ENCODE results near the gene RANBP3L.
"Not testable (repeated sequence)": the region's sequence is repeated elsewhere in the genome, so short reads cannot be mapped to it uniquely, and the experiment has no call there.

RANBP3L gene

DNA sequence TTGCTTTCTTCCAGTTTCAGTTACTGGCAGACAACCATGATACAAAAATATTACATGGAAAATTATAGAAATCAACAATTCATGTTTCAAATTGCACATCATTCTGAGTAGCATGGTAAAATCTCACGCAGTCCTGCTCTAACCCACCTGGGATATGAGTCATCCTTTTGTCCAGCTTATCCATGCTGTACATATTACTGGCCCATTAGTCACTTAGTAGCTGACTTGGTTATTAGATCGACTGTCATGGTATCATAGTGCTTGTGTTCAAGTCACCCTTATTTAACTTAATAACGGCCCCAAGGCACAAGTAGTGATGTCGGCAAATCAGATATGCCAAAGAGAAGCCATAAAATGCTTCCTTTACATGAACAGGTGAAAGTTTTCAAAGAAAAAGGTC, 101.2 kb downstream of the RANBP3L start:
- H3K4me3 Mint-ChIP-seq, result no peak overlapping the region
- H3K9me3 Mint-ChIP-seq, result no peaks in the 10 kb centered on the region
- TF ChIP-seq, protein P1, sequence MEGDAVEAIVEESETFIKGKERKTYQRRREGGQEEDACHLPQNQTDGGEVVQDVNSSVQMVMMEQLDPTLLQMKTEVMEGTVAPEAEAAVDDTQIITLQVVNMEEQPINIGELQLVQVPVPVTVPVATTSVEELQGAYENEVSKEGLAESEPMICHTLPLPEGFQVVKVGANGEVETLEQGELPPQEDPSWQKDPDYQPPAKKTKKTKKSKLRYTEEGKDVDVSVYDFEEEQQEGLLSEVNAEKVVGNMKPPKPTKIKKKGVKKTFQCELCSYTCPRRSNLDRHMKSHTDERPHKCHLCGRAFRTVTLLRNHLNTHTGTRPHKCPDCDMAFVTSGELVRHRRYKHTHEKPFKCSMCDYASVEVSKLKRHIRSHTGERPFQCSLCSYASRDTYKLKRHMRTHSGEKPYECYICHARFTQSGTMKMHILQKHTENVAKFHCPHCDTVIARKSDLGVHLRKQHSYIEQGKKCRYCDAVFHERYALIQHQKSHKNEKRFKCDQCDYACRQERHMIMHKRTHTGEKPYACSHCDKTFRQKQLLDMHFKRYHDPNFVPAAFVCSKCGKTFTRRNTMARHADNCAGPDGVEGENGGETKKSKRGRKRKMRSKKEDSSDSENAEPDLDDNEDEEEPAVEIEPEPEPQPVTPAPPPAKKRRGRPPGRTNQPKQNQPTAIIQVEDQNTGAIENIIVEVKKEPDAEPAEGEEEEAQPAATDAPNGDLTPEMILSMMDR (IDR thresholded peaks at IDR 0.05; ENCODE audit: unreplicated experiment in 3 of 3), result no peak
- peaks cover 57% of the 10 kb centered on the region for H3K36me3 Mint-ChIP-seq (ENCODE audit: low read depth)
- H3K27me3 Mint-ChIP-seq (ENCODE audit: low read depth), result no peaks in the 10 kb centered on the region
- H3K27ac Mint-ChIP-seq, result no peak overlapping the region
- no peaks in the 10 kb centered on the region for H3K4me1 Mint-ChIP-seq

DNA sequence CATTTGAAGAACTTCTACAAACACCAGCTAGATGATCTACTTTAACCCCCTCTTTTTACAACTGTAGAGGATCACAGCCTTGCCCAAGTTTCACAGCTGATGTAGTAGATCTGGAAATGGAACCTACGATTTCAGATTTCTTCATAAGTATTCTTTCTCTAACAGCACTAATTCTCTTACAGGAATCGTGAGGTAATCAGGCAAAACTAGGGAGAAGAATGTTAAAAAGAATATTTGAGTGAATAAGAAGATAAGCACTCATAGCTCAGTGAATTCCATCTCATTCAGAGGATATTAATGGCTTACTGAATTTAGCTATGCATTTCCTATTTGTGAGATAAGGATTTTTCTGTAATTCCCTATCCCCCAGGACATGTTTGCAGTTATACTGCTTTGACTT, 102.1 kb downstream of the RANBP3L start:
- Mint-ChIP-seq H3K4me3 (no peak overlapping the region), H3K27ac (no peak overlapping the region), H3K4me1 (no peaks in the 10 kb centered on the region), H3K9me3 (no peaks in the 10 kb centered on the region), H3K36me3 (ENCODE audit: low read depth) (peaks cover 57% of the 10 kb centered on the region), H3K27me3 (ENCODE audit: low read depth) (no peaks in the 10 kb centered on the region)
- TF ChIP-seq, protein P1 (IDR thresholded peaks at IDR 0.05; ENCODE audit: unreplicated experiment in 3 of 3), result no peak

DNA sequence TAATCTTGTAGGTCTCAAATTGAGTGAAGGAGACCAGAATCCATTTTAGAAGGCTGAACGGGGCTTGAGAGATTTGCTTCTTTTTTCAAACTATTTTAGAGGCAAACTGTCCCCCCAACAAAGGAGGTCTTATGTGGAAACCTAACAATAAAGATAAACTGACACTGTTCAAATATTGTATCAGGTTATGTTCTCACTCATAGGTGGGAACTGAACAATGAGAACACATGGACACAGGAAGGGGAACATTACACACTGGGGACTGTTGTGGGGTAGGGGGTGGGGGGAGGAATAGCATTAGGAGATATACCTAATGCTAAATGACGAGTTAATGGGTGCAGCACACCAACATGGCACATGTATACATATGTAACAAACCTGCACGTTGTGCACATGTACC, 102.9 kb downstream of the RANBP3L start:
- not testable (repeated sequence) for H3K27ac Mint-ChIP-seq; H3K9me3 Mint-ChIP-seq; H3K4me1 Mint-ChIP-seq; H3K27me3 Mint-ChIP-seq (ENCODE audit: low read depth); H3K4me3 Mint-ChIP-seq
- H3K36me3 Mint-ChIP-seq (ENCODE audit: low read depth), result peaks cover 61% of the 10 kb centered on the region
